ENCODE measurements around the gene TBC1D3I. TPM values are rescaled to one million over a fixed set of nuclear protein-coding genes. Genes with fewer than 3 reads are reported as not detected.
A peak's percentile ranks its signal among the peaks of the same experiment; 100 is the strongest.
"Not testable (repeated sequence)": the region's sequence is repeated elsewhere in the genome, so short reads cannot be mapped to it uniquely, and the experiment has no call there.

The TBC1D3I gene
- 0.42 and 1.0 TPM in 2 replicates for total RNA-seq
- long read RNA-seq: 0 reads

DNA sequence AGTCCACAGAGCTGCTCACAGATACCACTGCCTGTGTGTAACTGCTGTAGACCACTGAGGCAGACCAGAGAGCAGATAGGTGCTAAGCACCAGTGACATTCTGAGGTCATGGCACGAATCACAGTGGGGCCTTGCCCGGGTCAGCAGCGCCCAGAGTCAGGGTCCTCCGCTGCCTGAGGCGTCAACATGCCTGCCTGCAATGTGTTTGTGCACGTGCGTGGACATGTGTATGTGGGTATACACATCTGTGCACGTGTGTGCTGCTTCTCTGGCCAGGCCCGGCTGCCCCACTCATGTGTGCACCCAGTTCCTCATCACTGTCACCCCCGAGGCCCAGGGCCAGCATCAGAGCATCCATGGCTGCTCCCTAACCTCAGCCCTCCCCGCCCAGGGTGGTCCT, at the start of gene TBC1D3I:
Gene TBC1D3I, minus strand, starts transcription at position 101 of the 400 bp plus-strand sequence. CDS start 1,585 bp downstream, outside the sequence.
- H3K4me3 Mint-ChIP-seq (ENCODE audit: unreplicated experiment); H3K27me3 Mint-ChIP-seq (ENCODE audit: unreplicated experiment); H3K27ac Mint-ChIP-seq (ENCODE audit: unreplicated experiment); H3K36me3 Mint-ChIP-seq (ENCODE audit: unreplicated experiment); H3K4me1 Mint-ChIP-seq (ENCODE audit: unreplicated experiment); DNase-seq (ENCODE audit: extremely low spot score, unreplicated experiment); H3K9me3 Mint-ChIP-seq (ENCODE audit: unreplicated experiment): not testable (repeated sequence)

GRCh38 chr17:36295161-36295560, 30.8 kb upstream of the TBC1D3I start:
- not testable (repeated sequence) for H3K9me3 Mint-ChIP-seq (ENCODE audit: unreplicated experiment); H3K36me3 Mint-ChIP-seq (ENCODE audit: unreplicated experiment)

DNA sequence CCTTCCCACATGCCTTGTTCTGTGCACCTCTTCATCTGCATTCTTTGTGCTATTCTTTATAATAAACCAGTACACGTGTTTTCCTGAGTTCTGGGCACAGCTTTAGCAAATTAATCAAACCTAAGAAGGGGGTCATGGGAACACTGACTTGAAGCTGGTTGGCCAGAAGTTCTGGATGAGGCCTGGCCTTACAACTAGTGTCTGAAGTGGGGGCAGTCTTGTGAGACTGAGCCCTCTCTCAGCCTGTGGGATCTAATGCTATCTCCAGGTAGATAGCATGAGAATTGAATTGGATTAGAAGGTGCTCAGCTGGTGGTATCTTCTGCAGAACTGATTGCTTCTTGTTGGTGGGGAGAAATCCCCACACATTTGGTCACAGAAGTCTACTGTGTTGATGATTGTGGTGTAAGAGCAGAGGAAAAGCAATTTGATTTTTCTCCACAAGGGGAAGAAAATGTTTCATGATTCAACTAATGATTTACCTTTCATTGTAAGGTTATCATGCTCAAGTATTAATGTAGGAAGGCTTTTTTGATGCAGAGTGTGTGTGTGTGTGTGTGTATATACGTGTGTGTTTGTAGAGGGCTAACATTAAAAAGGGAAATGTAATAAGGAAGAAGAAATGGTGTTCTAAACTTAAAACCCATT, 25.7 kb upstream of the TBC1D3I start:
- not testable (repeated sequence) for H3K4me1 Mint-ChIP-seq (ENCODE audit: unreplicated experiment); H3K27me3 Mint-ChIP-seq (ENCODE audit: unreplicated experiment); H3K36me3 Mint-ChIP-seq (ENCODE audit: unreplicated experiment); H3K27ac Mint-ChIP-seq (ENCODE audit: unreplicated experiment); H3K4me3 Mint-ChIP-seq (ENCODE audit: unreplicated experiment); H3K9me3 Mint-ChIP-seq (ENCODE audit: unreplicated experiment); DNase-seq (ENCODE audit: extremely low spot score, unreplicated experiment)

More at GRCh38 chr17:36295161-36295560, 30.8 kb upstream of the TBC1D3I start:
- H3K4me1 Mint-ChIP-seq (ENCODE audit: unreplicated experiment); H3K27me3 Mint-ChIP-seq (ENCODE audit: unreplicated experiment); DNase-seq (ENCODE audit: extremely low spot score, unreplicated experiment); H3K4me3 Mint-ChIP-seq (ENCODE audit: unreplicated experiment); H3K27ac Mint-ChIP-seq (ENCODE audit: unreplicated experiment): not testable (repeated sequence)

- not testable (repeated sequence) for H3K9me3 Mint-ChIP-seq (ENCODE audit: unreplicated experiment); H3K27ac Mint-ChIP-seq (ENCODE audit: unreplicated experiment); H3K4me1 Mint-ChIP-seq (ENCODE audit: unreplicated experiment); H3K36me3 Mint-ChIP-seq (ENCODE audit: unreplicated experiment); DNase-seq (ENCODE audit: extremely low spot score, unreplicated experiment); H3K27me3 Mint-ChIP-seq (ENCODE audit: unreplicated experiment); H3K4me3 Mint-ChIP-seq (ENCODE audit: unreplicated experiment)
These were observed 19.8 kb upstream of the TBC1D3I start for GRCh38 chr17:36284219-36284618.

DNA sequence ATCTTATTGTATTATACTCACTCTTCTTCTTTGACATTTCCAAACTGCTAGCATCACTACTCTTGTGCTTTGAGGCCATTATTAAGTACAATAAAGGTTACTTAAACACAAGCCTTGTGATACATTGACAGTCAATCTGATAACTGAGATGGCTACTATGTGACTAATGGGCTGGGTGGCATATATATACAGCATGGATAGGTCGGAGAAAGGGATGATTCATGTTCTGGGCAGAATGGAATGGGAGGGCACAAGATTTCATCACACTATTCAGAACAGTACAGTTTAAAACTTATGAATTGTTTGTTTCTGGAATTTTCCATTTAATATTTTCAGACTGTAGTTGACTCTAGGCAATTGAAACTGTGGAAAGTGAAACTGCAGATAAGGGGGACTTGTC, 18.9 kb upstream of the TBC1D3I start:
- H3K4me1 Mint-ChIP-seq (ENCODE audit: unreplicated experiment); H3K27me3 Mint-ChIP-seq (ENCODE audit: unreplicated experiment); DNase-seq (ENCODE audit: extremely low spot score, unreplicated experiment); H3K9me3 Mint-ChIP-seq (ENCODE audit: unreplicated experiment); H3K27ac Mint-ChIP-seq (ENCODE audit: unreplicated experiment); H3K36me3 Mint-ChIP-seq (ENCODE audit: unreplicated experiment); H3K4me3 Mint-ChIP-seq (ENCODE audit: unreplicated experiment): not testable (repeated sequence)

DNA sequence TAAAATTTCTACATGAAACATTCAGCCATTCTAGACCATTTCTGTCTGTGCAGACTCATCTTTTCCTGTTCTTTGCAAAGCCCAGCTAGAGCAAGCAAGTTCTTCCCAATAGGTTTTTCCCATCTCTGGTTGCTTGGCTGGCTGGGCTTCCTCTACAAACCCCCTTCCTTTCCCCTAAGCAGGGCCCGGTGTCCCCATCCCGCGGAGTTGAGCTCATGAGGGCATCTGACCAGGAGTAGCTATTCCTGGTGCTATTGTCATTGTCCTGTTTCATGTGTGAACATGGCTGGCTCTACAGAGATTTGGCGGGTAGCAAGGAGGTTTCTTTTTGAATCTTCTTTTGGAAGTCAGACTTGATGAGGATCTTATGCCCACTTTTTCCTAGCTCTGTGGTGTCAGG, 22.3 kb downstream of the TBC1D3I start:
- not testable (repeated sequence) for DNase-seq (ENCODE audit: extremely low spot score, unreplicated experiment)

GRCh38 chr17:36229644-36230043, 34.7 kb downstream of the TBC1D3I start:
- H3K4me3 Mint-ChIP-seq (ENCODE audit: unreplicated experiment); H3K27me3 Mint-ChIP-seq (ENCODE audit: unreplicated experiment); H3K36me3 Mint-ChIP-seq (ENCODE audit: unreplicated experiment); H3K9me3 Mint-ChIP-seq (ENCODE audit: unreplicated experiment); H3K4me1 Mint-ChIP-seq (ENCODE audit: unreplicated experiment); DNase-seq (ENCODE audit: extremely low spot score, unreplicated experiment); H3K27ac Mint-ChIP-seq (ENCODE audit: unreplicated experiment): not testable (repeated sequence)
- TF ChIP-seq, protein P1, sequence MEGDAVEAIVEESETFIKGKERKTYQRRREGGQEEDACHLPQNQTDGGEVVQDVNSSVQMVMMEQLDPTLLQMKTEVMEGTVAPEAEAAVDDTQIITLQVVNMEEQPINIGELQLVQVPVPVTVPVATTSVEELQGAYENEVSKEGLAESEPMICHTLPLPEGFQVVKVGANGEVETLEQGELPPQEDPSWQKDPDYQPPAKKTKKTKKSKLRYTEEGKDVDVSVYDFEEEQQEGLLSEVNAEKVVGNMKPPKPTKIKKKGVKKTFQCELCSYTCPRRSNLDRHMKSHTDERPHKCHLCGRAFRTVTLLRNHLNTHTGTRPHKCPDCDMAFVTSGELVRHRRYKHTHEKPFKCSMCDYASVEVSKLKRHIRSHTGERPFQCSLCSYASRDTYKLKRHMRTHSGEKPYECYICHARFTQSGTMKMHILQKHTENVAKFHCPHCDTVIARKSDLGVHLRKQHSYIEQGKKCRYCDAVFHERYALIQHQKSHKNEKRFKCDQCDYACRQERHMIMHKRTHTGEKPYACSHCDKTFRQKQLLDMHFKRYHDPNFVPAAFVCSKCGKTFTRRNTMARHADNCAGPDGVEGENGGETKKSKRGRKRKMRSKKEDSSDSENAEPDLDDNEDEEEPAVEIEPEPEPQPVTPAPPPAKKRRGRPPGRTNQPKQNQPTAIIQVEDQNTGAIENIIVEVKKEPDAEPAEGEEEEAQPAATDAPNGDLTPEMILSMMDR (IDR thresholded peaks at IDR 0.05): peak; percentile 27

More for the DNA sequence above, 22.3 kb downstream of the TBC1D3I start:
- H3K4me1 Mint-ChIP-seq (ENCODE audit: unreplicated experiment); H3K36me3 Mint-ChIP-seq (ENCODE audit: unreplicated experiment); H3K27me3 Mint-ChIP-seq (ENCODE audit: unreplicated experiment); H3K27ac Mint-ChIP-seq (ENCODE audit: unreplicated experiment); H3K9me3 Mint-ChIP-seq (ENCODE audit: unreplicated experiment); H3K4me3 Mint-ChIP-seq (ENCODE audit: unreplicated experiment): not testable (repeated sequence)

DNA sequence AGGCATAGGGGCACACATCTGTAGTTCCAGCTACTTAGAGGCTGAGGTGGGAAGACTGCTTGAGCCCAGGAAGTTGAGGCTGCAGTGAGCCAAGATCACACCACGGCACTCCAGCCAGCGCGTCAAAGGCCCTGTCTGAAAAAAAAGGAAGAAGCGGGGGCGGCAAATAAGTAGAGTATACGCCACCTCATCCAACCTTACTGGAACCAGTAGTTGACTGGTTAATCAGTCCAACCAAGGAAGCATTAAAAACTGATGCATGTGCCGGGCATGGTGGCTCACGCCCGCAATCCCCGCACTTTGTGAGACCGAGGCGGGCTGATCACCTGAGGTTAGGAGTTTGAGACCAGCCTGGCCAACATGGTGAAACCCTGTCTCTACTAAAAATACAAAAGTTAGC, 41.4 kb downstream of the TBC1D3I start:
- H3K9me3 Mint-ChIP-seq (ENCODE audit: unreplicated experiment); DNase-seq (ENCODE audit: extremely low spot score, unreplicated experiment); H3K27me3 Mint-ChIP-seq (ENCODE audit: unreplicated experiment); H3K4me1 Mint-ChIP-seq (ENCODE audit: unreplicated experiment); H3K27ac Mint-ChIP-seq (ENCODE audit: unreplicated experiment); H3K4me3 Mint-ChIP-seq (ENCODE audit: unreplicated experiment); H3K36me3 Mint-ChIP-seq (ENCODE audit: unreplicated experiment): not testable (repeated sequence)

DNA sequence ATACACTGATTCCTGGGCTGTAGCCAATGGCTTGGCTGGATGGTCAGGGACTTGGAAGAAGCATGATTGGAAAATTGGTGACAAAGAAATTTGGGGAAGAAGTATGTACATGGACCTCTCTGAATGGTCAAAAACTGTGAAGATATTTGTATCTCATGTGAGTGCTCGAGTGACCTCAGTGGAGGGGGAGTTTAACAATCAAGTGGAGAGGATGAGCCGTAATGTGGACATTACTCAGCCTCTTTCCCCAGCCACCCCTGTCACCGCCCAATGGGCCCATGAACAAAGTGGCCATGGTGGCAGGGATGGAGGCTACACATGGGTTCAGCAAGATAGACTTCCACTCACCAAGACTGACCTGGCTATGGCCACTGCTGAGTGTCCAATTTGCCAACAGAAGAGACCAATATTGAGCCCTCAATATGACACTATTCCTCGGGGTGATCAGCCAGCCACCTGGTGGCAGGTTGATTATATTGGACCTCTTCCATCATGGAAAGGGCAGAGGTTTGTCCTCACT, 42.7 kb downstream of the TBC1D3I start:
- H3K4me1 Mint-ChIP-seq (ENCODE audit: unreplicated experiment); H3K36me3 Mint-ChIP-seq (ENCODE audit: unreplicated experiment): not testable (repeated sequence)

GRCh38 chr17:36220737-36221580, 43.4 kb downstream of the TBC1D3I start:
- not testable (repeated sequence) for H3K4me1 Mint-ChIP-seq (ENCODE audit: unreplicated experiment); H3K4me3 Mint-ChIP-seq (ENCODE audit: unreplicated experiment); H3K27me3 Mint-ChIP-seq (ENCODE audit: unreplicated experiment); H3K36me3 Mint-ChIP-seq (ENCODE audit: unreplicated experiment); H3K27ac Mint-ChIP-seq (ENCODE audit: unreplicated experiment)
- peak; percentile 67 for DNase-seq (ENCODE audit: extremely low spot score, unreplicated experiment)
- peaks cover 12% of the 10 kb centered on the region for H3K9me3 Mint-ChIP-seq (ENCODE audit: unreplicated experiment)

More for the DNA sequence above, 42.7 kb downstream of the TBC1D3I start:
- H3K4me3 Mint-ChIP-seq (ENCODE audit: unreplicated experiment); H3K27ac Mint-ChIP-seq (ENCODE audit: unreplicated experiment); H3K27me3 Mint-ChIP-seq (ENCODE audit: unreplicated experiment): not testable (repeated sequence)
- DNase-seq (ENCODE audit: extremely low spot score, unreplicated experiment): peak; percentile 70
- H3K9me3 Mint-ChIP-seq (ENCODE audit: unreplicated experiment): peaks cover 12% of the 10 kb centered on the region

- not testable (repeated sequence) for H3K36me3 Mint-ChIP-seq (ENCODE audit: unreplicated experiment); H3K4me3 Mint-ChIP-seq (ENCODE audit: unreplicated experiment); H3K27ac Mint-ChIP-seq (ENCODE audit: unreplicated experiment); H3K4me1 Mint-ChIP-seq (ENCODE audit: unreplicated experiment)
- DNase-seq (ENCODE audit: extremely low spot score, unreplicated experiment): peak; percentile 49
- Mint-ChIP-seq H3K9me3 (ENCODE audit: unreplicated experiment) (peaks cover 12% of the 10 kb centered on the region), H3K27me3 (ENCODE audit: unreplicated experiment) (peaks cover 11% of the 10 kb centered on the region)
These were observed 44.8 kb downstream of the TBC1D3I start for GRCh38 chr17:36219556-36219955.

Data from osteocyte (in vitro differentiated cells).